AG04450 (cell line): ENCODE data around the gene KNDC1. TPM values are rescaled to one million over a fixed set of nuclear protein-coding genes. Genes with fewer than 3 reads are reported as not detected.

Experiments
- CTCF ChIA-PET: fragments of 300-600, 350-600 bp; formaldehyde crosslinking; extraction: SDS; loops from one replicate; lab custom pipeline; 2022; ENCODE audit warnings: antibody characterized with exemption, inconsistent platforms; lab: Charles Lee
- POLR2A ChIA-PET: fragments of 350-600 bp; formaldehyde crosslinking; extraction: SDS; loops from one replicate; lab custom pipeline; 2021; ENCODE audit warnings: antibody characterized with exemption, inconsistent platforms; lab: Yijun Ruan, JAX
- DNase-seq: peaks from one replicate; pipeline ENCODE4 v3.0.0-alpha.2; 2011; ENCODE audit warnings: low read depth, low spot score
- H3K27ac ChIP-seq: one replicate; pipeline ENCODE4 v1.5.1; 2012; ENCODE audit warnings: low read depth, low read length, control low read depth
- H3K27me3 ChIP-seq: one replicate; pipeline ENCODE4 v1.6.0; 2012; ENCODE audit warnings: low read length; ENCODE audit not compliant: control insufficient read depth, insufficient read depth
- H3K4me3 ChIP-seq: 2 replicates; pipeline ENCODE4 v1.5.1; 2011; ENCODE audit warnings: mild to moderate bottlenecking, low read depth, low read length, control low read depth
- H3K9me3 ChIP-seq: 2 replicates; pipeline ENCODE4 v1.5.1; 2012; ENCODE audit warnings: low read length; ENCODE audit not compliant: control insufficient read depth, insufficient read depth
- polyA plus RNA-seq: library from polyadenylated mRNA; depleted of rRNA; stranded (reverse); fragments of >200 nt; gene quantifications from 2 replicates; pipeline ENCODE4 v1.2.3, GENCODE V29; 2011
- TF ChIP-seq, protein P1 (sequence below): IDR thresholded peaks from 2 replicates; pipeline ENCODE4 v1.5.1; 2011; ENCODE audit warnings: low read depth, low read length, control low read depth, inconsistent platforms

Gene KNDC1
- polyA plus RNA-seq, 1 experiment = 0.46 TPM

DNA sequence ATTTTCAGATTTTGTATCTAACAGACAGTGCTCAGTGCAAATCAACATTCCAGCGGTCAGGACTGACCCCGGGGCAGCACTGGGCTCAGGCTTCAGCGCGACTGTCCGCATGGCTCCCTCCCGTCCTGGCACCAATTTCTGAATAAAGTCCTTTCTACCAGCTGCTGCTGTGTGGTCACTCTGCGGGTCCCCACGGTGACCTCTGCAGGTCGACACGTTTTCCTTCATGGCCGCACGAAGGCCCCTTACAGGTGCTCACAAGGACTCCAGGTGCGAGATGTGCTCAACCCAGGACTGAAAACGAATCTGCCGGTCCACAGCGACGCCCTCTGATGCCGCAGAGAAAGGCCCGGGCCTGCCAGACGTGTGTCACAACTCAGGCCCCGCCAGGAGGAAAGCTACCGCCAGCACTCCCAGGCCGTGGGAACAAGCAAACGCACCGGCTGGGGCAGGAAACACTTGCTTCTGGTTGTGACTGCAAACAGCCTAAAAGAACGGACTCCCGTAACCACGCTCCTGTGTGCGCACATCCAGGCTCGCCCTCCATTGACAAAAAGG is 66.3 kb downstream of the KNDC1 start:
- ChIA-PET POLR2A (no interaction called here), CTCF (no interaction called here)
- no peak for DNase-seq
- Histone ChIP-seq H3K27ac (no peak overlapping the region), H3K27me3 (peaks cover 22% of the 10 kb centered on the region), H3K4me3 (no peak overlapping the region), H3K9me3 (peaks cover 8% of the 10 kb centered on the region; the same call in 1 of the 2 replicates)
- TF ChIP-seq, protein P1, sequence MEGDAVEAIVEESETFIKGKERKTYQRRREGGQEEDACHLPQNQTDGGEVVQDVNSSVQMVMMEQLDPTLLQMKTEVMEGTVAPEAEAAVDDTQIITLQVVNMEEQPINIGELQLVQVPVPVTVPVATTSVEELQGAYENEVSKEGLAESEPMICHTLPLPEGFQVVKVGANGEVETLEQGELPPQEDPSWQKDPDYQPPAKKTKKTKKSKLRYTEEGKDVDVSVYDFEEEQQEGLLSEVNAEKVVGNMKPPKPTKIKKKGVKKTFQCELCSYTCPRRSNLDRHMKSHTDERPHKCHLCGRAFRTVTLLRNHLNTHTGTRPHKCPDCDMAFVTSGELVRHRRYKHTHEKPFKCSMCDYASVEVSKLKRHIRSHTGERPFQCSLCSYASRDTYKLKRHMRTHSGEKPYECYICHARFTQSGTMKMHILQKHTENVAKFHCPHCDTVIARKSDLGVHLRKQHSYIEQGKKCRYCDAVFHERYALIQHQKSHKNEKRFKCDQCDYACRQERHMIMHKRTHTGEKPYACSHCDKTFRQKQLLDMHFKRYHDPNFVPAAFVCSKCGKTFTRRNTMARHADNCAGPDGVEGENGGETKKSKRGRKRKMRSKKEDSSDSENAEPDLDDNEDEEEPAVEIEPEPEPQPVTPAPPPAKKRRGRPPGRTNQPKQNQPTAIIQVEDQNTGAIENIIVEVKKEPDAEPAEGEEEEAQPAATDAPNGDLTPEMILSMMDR = no peak

DNA sequence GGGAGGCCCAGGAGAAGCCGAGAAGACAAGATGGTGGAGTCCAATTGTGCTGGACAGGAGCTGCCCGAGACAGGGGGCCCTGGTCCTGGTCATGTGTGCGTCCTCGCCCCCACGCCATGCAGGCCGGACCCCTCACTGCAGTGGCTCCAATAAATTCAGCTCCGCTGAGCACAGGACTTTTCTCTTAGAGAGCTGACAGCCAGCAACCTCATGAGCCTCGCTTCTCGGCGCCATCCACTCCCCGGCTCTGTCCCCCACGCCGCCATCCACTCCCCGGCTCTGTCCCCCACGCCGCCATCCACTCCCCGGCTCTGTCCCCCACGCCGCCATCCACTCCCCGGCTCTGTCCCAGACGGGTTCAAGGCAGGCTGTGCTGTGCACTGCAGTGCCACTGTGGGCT is 67.2 kb downstream of the KNDC1 start:
- ChIA-PET POLR2A (no interaction called here), CTCF (no interaction called here)
- Histone ChIP-seq H3K27me3 (peaks cover 29% of the 10 kb centered on the region), H3K9me3 (peaks cover 4% of the 10 kb centered on the region; the same call in 1 of the 2 replicates), H3K27ac (no peak overlapping the region), H3K4me3 (no peak overlapping the region)
- TF ChIP-seq, protein P1 = no peak
- DNase-seq = no peak

DNA sequence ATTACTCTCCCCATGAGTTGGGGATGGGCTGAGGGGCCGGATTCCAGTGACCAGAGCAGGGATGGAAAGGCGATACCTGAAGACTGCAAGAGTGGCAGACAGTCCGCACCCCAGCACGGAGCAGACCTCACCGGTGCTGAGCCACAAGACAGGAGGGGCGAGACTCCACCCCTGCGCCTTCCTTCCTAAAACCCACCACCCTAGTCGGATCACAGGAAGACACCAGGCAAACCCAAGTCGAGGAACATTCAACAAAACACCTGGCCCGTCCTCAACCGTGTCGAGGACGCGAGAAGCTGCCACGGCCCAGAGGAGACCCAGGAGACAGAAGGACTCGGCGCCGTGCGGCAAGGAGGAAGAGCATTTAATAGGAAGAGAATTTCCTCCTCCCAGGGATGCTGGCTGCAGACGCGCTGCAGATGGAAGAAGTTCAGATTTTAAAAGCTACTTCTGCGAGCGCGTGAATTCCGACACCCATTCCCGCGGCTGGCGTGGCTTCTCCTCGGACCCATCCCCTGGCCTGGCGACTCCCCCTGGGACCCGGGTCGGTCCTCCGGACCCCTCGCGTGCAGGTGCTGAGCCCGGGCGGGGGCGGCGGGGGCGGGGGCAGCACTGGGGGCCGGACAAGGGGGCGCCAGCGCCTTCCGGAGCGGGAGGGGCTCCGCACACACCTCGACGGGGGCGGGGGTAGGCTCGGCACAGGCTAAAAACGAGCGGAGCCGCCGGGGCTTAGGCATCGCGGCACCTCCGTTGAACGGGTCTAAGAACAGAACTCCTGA is 69.4 kb downstream of the KNDC1 start:
- Histone ChIP-seq H3K27me3 (peaks cover 44% of the 10 kb centered on the region), H3K9me3 (peaks cover 4% of the 10 kb centered on the region; the same call in 1 of the 2 replicates), H3K27ac (no peak overlapping the region), H3K4me3 (no peak overlapping the region)
- TF ChIP-seq, protein P1 = no peak
- DNase-seq = no peak
- ChIA-PET POLR2A (no interaction called here), CTCF (no interaction called here)

DNA sequence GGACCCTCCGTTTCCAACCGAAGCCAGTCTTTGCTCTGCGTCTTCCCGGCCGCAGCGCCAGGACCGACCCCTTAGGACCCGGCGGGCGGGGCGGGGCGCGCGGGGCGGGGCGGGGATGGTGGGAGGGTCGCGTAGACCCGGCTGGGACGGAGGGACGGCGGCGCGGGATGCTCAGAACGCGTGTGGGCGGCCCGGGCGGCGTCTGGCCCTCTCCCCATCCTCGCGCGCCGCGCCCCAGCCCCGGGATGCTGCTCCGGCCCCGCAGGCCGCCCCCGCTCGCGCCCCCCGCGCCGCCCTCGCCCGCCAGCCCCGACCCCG is 70.0 kb downstream of the KNDC1 start, which contains the start of gene UTF1:
TSS of gene UTF1 (plus strand) at position 174 of the 318 bp plus-strand sequence. CDS start at position 246, 72 bp downstream.
- H3K27me3 ChIP-seq = peaks cover 43% of the 10 kb centered on the region
- H3K27ac ChIP-seq = no peak within 1 kb of the TSS
- no peak within 1 kb of the TSS for H3K4me3 ChIP-seq
- ChIA-PET CTCF (no interaction called here), POLR2A (no interaction called here)
- DNase-seq = no peak
- TF ChIP-seq, protein P1 = no peak
- peaks cover 4% of the 10 kb centered on the region; the same call in 1 of the 2 replicates for H3K9me3 ChIP-seq
